Skin epidermis (tissue), 12 donors: Measurements from ENCODE around the gene LSM7.

ENCODE experiments used
- H3K27ac ChIP-seq, 21 experiments: fragments of 200-600 bp; sonication (generic) in 11 of 21; one replicate each; pipeline ENCODE4 v1.5.0; 2020; ENCODE audit warnings: mild to moderate bottlenecking in 3 of 21, inconsistent platforms in 2 of 21, moderate library complexity in 2 of 21
- H3K4me3 ChIP-seq, 7 experiments: fragments of 200-600 bp; sonication (generic) in 2 of 7; one replicate each; pipeline ENCODE4 v1.5.0; 2020; ENCODE audit warnings: inconsistent platforms in 2 of 7, mild to moderate bottlenecking in 2 of 7, moderate library complexity in 1 of 7

LSM7 gene

DNA sequence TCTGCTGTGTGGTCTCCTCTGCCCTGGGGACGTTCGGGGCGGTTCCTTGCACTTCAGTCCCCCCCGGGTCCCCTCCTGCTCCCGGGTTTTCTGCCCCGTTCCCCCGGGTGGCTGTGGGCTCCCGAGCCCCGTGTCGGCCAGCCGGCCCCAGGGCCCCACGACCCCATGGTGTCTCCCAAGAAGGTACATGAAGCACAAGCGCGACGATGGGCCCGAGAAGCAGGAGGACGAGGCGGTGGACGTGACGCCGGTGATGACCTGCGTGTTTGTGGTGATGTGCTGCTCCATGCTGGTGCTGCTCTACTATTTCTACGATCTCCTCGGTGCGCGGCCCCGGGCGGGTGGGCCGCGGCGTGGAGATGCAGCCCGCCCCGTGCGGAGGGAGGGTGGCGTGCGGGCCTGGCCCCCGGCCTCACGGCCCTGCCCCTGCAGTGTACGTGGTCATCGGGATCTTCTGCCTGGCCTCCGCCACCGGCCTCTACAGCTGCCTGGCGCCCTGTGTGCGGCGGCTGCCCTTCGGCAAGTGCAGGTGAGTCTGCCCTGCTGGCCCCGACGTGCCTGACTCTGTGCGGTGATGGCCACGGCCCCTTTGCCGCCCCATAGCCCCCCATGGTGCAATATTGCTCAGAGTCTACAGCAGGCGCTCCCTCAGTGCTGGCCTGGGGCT lies 11.4 kb upstream of the LSM7 start:
- Histone ChIP-seq H3K4me3 (no peak overlapping the region), H3K27ac (no peak overlapping the region)

DNA sequence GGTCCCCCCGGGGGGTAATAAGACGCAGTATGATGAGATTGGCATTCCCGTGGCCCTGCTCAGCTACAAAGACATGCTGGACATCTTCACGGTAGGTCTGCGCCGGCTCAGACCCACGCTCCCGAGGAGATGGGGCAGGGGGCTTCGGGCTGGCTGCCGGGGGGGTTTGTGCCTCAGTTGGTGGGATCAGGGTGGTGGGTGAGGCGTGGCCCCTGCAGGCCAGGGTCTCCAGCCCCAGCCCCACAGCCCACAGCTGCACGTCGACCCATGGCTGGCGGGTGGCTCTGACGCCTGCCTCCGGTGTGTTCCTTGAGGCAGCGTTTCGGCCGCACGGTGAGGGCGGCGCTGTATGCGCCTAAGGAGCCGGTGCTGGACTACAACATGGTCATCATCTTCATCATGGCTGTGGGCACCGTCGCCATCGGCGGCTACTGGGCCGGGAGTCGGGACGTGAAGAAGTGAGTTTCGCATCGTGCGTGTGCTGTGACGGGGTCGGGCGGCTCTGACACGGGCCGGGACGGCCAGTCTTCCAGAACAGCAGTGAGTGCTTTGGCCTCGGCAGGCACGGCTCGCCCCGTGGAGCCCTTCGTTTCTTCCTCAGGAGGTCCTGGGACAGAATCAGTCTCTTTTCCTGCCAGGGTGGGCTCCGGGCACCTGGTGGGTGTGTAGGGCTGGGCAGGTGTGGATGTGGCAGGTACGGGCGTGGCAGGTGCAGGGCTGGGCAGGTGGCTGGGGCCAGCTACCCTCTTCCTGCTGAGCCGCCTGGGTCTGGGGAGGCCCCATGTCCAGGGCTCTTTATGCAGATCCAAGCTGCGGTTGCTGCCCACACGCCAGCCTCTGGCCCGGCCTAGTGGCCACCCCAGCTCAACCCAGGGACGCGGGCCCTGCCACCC lies 10.6 kb upstream of the LSM7 start:
- Histone ChIP-seq H3K27ac (no peak overlapping the region), H3K4me3 (no peak overlapping the region)

DNA sequence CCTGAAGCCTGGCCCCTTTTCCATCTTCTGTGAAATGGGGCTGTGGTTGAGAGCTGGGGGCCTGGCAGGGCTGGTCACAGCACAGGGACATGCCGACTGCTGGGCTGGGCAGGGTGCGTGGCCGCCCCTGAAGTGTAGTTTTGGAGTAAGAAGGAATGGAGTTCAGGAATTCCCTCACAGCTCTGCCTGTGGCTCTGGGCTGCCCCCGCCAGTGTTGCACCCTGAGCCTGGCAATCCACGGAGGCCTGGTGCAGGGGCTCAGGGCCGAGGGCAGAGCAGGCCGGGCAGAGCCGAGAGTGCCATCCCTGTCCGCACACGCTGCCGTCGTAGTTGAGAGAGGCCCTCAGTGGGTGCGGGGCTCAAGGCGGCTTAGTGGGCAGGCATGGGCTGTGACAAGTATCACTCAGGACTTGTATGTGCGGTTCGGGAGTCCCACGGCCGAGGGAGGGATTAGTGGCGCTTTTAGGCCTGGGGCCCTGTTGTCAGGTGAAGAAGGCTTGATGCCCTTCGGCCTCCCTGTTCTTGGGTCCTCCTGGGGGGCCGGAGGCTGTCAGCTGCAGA lies 9.7 kb upstream of the LSM7 start:
- H3K4me3 ChIP-seq: no peak overlapping the region
- H3K27ac ChIP-seq: no peak overlapping the region

DNA sequence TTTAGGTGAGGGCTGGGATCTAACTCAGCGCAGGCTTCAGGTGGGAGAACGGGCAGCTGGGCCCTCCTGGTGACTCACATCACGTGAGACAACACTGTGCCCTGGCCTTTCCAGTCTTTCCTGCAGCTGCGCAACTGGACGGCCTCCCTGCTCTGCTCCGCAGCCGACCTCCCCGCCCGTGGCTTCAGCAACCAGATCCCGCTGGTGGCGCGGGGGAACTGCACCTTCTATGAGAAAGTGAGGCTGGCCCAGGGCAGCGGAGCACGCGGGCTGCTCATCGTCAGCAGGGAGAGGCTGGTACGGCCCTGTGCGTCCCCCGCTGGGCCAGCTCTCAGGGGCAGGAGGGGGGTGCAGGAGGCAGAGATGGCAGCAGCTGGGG lies 8.9 kb upstream of the LSM7 start:
- Histone ChIP-seq H3K27ac (no peak overlapping the region), H3K4me3 (no peak overlapping the region)

DNA sequence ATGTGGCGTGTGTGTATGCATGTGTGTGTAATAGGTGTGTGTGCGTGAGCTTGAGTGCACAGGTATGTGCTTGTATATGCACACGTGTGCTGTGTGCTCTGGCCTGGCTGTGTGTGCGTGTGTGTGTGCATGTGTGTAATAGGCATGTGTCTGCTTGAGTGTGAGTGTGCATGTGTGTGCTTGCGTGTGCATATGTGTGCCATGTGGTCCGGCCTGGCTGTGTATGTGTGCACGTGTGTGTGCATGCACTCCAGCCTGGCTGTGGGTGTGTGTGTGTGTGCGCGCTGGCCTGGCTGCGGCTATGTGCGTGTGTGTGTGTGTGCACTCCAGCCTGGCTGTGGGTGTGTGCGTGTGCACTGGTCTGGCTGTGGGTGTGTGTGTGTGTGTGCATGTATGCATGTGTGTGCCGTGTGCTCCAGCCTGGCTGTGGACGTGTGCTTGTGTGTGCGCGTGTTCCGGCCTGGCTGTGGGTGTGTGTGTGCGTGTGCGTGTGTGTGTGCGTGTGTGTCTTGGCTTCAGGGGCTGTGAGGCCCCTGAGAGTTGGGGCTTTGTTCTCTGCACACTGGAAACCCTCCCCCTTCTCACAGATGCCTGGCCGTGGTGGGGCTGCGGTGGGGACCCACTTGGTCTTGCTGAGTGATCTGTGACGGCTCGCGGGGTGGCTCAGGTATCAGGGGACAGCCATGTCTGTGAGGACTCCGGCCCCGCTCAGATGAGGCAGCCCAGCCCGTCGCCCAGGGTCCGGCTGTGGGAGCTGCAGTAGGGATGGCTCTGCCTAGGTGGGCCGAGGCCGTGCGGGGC lies 8.3 kb upstream of the LSM7 start:
- Histone ChIP-seq H3K27ac (no peak overlapping the region), H3K4me3 (no peak overlapping the region)

DNA sequence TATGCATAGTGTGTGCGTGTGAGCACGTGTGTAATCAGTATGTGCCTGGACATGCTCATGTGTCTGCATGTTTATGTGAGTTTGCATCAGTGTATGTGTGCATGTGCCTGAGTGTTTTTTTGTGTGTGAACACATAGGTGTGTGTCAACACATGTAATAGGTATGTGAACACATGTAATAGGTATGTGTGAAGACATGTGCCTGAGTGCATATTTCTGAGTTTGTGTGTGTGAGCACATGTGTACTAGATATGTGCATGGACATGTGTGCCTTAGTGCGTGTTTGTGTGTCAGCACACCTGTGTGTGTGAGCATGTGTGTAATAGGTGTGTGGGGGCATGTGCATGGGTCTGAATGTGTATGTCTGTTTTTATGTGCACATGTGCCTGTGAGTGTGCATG lies 7.5 kb upstream of the LSM7 start:
- Histone ChIP-seq H3K4me3 (no peak overlapping the region), H3K27ac (no peak overlapping the region)

DNA sequence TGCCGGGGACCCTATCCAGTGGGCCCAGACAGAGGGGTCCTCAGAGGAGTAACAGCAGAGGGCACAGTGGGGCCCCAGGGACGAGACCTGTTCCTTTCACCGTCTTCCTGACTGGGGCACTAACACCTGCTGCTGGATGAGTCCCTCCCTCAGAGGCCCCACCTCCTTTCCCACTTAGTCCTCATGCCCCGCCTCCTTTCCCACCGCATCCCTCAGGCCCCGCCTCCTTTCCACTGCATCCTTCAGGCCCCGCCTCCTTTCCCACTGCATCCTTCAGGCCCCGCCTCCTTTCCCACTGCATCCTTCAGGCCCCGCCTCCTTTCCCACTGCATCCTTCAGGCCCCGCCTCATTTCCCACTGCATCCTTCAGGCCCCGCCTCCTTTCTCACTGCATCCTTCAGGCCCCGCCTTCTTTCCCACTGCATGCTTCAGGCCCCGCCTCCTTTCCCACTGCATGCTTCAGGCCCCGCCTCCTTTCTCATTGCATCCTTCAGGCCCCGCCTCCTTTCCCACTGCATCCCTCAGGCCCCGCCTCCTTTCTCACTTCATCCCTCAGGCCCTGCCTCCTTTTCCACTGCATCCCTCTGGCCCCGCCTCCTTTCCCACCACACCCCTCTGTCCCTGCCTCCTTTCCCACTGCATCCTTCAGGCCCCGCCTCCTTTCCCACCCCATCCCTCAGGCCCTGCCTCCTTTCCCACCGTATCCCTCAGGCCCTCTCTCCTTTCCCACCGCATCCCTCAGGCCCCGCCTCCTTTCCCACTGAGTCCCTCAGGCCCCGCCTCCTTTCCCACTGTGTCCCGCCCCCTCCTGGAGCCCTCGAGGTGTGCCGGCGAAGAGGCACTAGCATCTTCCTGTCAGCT lies 6.8 kb upstream of the LSM7 start:
- H3K27ac ChIP-seq: no peak overlapping the region
- H3K4me3 ChIP-seq: no peak overlapping the region

DNA sequence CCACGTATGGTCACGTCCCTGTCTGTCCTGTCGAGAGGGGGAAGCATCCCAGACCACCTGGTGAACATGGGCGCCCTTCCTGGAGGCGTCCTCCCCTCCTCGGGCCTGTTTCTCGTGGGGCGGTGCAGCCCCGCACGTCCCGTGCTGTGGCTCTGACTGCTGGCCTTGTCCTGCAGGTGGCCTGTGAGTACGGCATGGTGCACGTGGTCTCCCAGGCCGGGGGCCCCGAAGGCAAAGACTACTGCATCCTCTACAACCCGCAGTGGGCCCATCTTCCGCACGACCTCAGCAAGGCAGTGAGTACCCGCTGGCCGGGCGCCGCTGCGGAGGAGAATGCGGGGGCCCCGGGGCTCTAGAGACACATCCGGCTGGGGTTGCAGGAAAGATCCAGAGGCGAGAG lies 6.0 kb upstream of the LSM7 start:
- H3K4me3 ChIP-seq: no peak overlapping the region
- peak overlapping the region in 1 of 21 experiments; percentile 34 for H3K27ac ChIP-seq

DNA sequence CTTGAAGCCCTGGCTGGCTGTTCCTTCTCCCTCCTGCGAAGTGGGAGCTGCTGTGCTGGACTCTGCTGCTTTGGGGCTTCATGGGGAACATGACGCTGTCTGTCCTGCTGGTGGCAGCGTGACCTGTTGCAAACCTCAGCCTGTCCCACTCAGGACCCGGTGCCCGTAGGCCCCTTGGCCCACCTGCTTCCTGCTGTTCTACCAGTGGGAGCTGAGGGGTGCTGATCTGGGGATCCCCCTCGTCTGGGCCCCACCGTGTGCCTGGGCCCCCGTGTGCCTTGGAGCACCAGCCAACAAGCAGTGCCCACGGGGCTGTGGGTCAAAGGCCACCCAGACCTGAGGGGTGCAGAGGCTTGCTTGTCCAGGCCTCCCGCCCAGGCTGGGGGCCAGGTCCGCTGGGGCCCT lies 5.4 kb upstream of the LSM7 start:
- H3K27ac ChIP-seq: peak overlapping the region in 8 of 21 experiments; percentile 2 to 63 (median 30)
- no peak overlapping the region for H3K4me3 ChIP-seq

DNA sequence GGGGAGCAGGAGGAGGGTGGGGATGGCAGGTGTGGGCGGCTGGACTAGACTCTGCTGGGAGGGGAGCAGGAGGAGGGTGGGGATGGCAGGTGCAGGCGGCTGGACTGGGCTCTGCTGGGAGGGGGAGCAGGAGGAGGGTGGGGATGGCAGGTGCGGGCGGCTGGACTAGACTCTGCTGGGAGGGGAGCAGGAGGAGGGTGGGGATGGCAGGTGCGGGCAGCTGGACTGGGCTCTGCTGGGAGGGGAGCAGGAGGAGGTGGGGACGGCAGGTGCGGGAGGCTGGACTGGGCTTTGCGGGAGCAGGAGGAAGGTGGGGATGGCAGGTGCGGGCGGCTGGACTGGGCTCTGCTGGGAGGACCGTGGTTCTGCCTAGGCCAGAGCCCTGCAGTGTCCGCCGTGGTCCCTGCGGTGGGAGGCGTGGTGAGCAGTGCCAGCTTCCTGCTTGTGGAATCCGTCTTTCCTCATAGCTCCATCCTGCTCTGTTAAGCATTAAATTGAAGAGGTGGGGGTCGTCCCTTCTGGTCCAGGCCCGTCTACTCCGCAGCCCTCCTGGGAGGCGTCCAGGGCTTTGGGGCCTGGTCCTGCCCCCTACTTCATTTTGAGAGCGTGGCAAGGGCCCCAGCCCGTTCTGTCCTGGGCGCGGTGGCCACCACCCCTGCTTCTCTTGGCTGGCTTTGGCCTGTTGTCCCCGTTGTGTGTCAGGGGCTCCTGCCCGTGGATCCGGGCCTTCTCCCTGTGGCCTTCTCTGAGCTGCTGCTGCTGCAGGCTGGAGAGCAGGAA lies 4.8 kb upstream of the LSM7 start:
- H3K27ac ChIP-seq: peak overlapping the region in 9 of 21 experiments; percentile 2 to 77 (median 49)

DNA sequence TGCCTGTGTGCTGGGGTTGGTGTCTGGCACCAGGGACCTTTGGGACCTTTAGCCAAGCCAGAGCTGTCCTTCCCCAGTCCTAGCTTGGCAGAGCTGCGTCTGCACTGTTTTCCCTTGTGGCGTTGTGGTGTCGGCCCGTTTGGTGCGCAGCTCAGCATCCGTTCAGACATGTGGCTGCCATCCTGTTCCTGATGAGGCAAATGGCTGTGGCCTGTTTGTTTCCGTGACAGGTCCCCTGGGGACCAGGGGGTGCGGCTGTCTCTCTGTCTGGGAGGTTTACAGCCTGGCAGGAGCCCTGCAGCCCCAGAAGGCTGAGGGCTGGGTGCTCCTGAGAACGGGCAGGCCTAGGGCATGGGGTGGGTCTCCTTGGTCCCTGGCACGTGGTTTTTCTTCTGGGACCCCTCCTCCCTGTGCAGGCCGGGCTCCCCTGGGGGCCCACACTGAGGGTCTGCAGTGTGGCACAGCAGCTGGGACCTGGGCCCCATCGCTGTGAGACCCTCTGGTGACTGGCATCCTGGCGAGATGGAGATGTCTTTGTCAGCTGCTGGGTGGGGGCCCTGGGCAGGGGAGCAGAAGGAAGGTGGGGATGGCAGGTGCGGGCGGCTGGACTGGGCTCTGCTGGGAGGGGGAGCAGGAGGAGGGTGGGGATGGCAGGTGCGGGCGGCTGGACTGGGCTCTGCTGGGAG lies 4.1 kb upstream of the LSM7 start:
- Histone ChIP-seq H3K27ac (peak overlapping the region in 10 of 21 experiments; percentile 10 to 77 (median 58)), H3K4me3 (no peak overlapping the region)

More for the DNA sequence above, 4.8 kb upstream of the LSM7 start:
- no peak overlapping the region for H3K4me3 ChIP-seq

DNA sequence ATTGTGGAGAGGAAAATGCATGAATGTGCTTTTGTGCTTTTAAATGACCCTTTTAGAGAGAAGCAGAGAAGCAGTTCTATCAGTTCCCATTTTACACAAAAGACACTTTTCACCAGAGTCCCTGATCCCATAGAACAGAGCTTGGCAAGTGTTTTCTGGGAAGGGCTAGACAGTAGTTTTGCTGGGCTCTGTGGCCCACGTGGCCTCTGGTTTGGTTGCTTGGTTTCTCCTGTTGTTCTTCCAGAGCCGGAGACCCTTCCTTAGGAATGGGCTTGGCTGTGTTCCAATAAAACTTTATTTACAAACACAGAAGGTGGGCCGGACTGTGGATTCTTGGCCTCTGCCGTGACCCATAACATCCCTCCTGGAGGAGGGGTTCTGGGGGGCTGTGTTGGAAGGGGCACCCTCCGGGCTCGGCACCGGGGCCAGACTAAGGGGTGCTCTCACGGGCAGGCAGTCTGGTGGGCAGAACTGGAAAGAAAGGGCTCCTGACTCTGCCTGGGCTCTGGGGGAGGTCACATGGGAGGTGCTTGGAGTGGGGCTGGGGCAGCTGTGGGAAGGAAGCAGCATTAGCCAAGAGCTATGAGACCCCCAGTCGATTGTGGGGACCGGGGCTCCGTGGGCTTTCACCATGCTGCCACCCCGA lies 3.3 kb upstream of the LSM7 start:
- peak overlapping the region in 11 of 21 experiments; percentile 14 to 77 (median 58) for H3K27ac ChIP-seq
- no peak overlapping the region for H3K4me3 ChIP-seq

DNA sequence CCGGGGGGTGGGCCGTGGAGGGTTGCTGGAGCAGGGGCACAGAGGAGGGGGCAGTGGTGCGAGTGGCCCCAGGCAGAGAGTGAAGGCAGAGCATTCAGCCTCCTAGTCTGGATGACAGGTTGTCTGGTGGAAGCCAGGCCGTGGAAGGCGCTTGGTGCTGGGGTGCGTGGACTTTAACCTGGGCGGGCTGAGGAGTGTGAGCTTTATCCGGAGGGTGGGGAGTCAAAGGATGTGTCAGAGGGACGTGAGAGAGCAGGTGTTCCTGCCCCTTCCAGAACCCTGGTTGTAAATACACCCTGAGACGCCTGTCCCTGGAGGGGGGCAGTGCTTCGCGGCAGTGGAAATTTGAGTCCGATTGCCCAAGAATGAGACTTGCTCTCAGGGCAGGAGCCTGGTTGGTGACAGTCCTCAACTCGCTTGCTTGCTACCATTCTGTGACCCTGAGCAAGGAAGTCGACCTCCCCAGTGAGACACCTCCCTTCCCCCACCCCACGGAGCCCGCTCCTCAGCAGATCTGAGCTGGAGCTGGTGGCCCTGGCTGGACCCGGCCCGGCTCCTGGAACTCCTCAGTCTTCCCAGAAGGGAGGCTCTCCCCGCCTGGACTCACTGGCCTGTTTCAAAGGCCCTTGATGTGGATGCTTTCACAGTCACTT lies 2.4 kb upstream of the LSM7 start:
- peak overlapping the region in 4 of 21 experiments; percentile 20 to 58 (median 44) for H3K27ac ChIP-seq
- no peak overlapping the region for H3K4me3 ChIP-seq

DNA sequence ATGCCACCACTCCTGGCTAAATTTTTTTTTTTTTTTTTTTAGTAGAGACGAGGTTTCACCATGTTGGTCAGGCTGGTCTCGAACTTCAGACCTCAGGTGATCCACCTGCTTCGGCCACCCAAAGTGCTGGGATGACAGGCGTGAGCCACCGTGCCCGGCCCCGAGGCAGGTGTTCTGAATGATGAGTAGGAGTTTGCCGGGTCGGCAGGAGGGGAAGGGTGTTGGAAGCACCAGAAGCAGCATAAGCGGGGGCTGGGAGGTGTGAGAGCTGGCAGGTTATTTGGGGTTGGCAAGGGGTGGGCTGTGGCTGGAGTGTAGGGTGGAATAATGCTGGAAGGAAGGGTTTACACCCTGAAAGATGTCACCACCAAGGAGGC lies 1.9 kb upstream of the LSM7 start:
- no peak overlapping the region for H3K4me3 ChIP-seq
- H3K27ac ChIP-seq: peak overlapping the region in 2 of 21 experiments; percentile 20 to 37

DNA sequence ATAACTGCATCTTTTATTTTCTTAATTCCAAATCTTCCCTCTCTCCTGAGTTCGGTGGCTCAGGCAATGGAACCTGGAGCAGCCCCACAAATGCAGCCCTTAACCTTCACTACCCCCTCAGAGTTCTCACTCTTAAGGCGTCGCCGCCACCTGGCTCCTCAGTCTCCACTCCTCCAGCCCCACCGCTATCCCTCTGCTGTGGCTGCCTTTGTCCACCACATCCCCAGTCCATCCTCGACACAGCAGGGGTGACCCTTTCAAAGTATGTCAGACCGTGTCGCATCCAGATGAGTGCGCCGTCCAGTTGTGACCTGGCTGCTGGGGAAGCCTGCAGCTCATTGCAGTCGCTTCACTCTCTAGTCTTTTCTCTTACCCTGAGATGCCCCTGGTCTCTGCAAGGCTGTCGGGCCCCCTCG lies 1.1 kb upstream of the LSM7 start:
- H3K4me3 ChIP-seq: peak overlapping the region in 6 of 7 experiments; percentile 78 to 99 (median 90)
- H3K27ac ChIP-seq: peak overlapping the region in 5 of 21 experiments; percentile 67 to 92 (median 88)

DNA sequence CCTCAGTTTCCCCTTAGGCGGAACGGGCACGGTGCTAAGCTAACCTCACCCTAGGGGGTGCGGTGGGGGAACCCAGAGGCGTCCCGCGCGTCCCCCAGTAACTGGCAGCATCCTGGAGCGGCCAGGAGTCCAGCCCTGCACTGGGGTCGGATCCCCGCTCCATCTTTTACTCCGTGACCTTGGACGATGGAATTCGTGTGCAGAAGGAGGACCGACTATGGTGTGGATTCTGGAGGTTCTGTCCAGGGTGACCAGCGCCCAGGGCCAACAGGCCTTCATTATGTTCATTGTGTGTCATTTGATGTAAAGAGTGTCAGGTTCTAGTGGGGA lies 728 bp upstream of the LSM7 start:
- Histone ChIP-seq H3K27ac (peak overlapping the region; percentile 32 to 96 (median 88)), H3K4me3 (peak overlapping the region; percentile 78 to 99 (median 87))
